Gastroesophageal sphincter (tissue), 3 donors: Measurements from ENCODE around the gene DNAL1.

Experiments
- CTCF ChIP-seq, 4 experiments: fragments of 200-600 bp in 2 of 4; fragments of 450-650 bp in 2 of 4; sonication (generic) in 1 of 4; IDR thresholded peaks; one replicate each; pipeline ENCODE4 v1.5.1; 2017 to 2019; ENCODE audit warnings: antibody characterized with exemption in 4 of 4, mild to moderate bottlenecking in 2 of 4, moderate library complexity in 2 of 4
- POLR2A ChIP-seq, 2 donors: fragments of 450-650 bp; IDR thresholded peaks; one replicate each; pipeline ENCODE4 v1.6.1; 2017; ENCODE audit warnings: antibody characterized with exemption in 2 of 2, mild to moderate bottlenecking in 2 of 2, moderate library complexity in 1 of 2

- TF ChIP-seq CTCF (IDR thresholded peaks at IDR 0.05), result no peak
- TF ChIP-seq POLR2A (IDR thresholded peaks at IDR 0.05), result no peak
These were observed 45.3 kb upstream of the DNAL1 start for GRCh38 chr14:73599499-73599898.
